Left lung (tissue), 10 donors: ENCODE data around the gene CERCAM. TPM values are rescaled to one million over a fixed set of nuclear protein-coding genes. Genes with fewer than 3 reads are reported as not detected.

Experiments
- ATAC-seq: fragments of 200-7000 bp; cut with Tn5 transposase; one replicate; pipeline ENCODE4 v1.9.1; 2020; ENCODE audit warnings: moderate library complexity
- DNase-seq, 4 donors: peaks; one replicate each; pipeline ENCODE4 v3.0.0-alpha.2; 2013 to 2020
- H3K27ac ChIP-seq, 2 donors: fragments of 200-600 bp; sonication (generic) in 1 of 2; one replicate each; pipeline versions ENCODE4 v1.5.0 to v1.8.0; 2020 to 2021
- H3K27me3 ChIP-seq, 2 donors: fragments of 200-600 bp; sonication (generic) in 1 of 2; one replicate each; pipeline versions ENCODE4 v1.5.0 to v1.8.0; 2020 to 2021
- H3K36me3 ChIP-seq, 2 donors: fragments of 200-600 bp; sonication (generic) in 1 of 2; one replicate each; pipeline versions ENCODE4 v1.5.0 to v1.8.0; 2020 to 2021
- H3K4me1 ChIP-seq, 2 donors: fragments of 200-600 bp; one replicate each; pipeline ENCODE4 v1.8.0; 2021
- H3K4me3 ChIP-seq, 2 donors: fragments of 200-600 bp; sonication (generic) in 1 of 2; one replicate each; pipeline versions ENCODE4 v1.5.0 to v1.8.0; 2020 to 2021; ENCODE audit warnings: mild to moderate bottlenecking in 1 of 2
- H3K9me3 ChIP-seq, 2 donors: fragments of 200-600 bp; sonication (generic) in 1 of 2; one replicate each; pipeline versions ENCODE4 v1.5.0 to v1.8.0; 2020 to 2021
- intact Hi-C, 2 donors: fragments of 100-400 bp; cut with DNase I; formaldehyde crosslinking; loops; one replicate each; pipeline versions ENCODE4 v1.11.2 to v1.14.2; 2022
- microRNA-seq, 2 donors: library from miRNA; unstranded; fragments of <30 nt; microRNA quantifications; one replicate each; pipeline ENCODE4, GENCODE V29; 2019
- polyA plus RNA-seq, 6 donors: library from polyadenylated mRNA; unstranded; fragments of 120-200 nt; gene quantifications; one replicate each; pipeline ENCODE4 v1.2.1, GENCODE V29; 2013; ENCODE audit not compliant: insufficient read length in 6 of 6
- total RNA-seq, 2 donors: library from RNA; stranded (reverse); fragmentation: NEBNext Ultra II Directional; extraction: Animal tissue kit (Norgen Biotek cat#: 25700); gene quantifications; one replicate each; pipeline ENCODE4 v1.2.1, GENCODE V29; 2021
- TF ChIP-seq, protein P1 (sequence below), 2 donors: fragments of 200-600 bp; sonication (generic) in 1 of 2; IDR thresholded peaks; one replicate each; pipeline versions ENCODE4 v1.5.0 to v1.8.0; 2021; ENCODE audit warnings: antibody characterized with exemption in 2 of 2
- donor health status: DM: no; HTN: yes; CAD: no.
- donor health status: DM: no; HTN: no; CAD: no.

Gene CERCAM
- total and polyA plus RNA-seq, 8 donors, result 35.8 to 79.0 (median 46.7) TPM

DNA sequence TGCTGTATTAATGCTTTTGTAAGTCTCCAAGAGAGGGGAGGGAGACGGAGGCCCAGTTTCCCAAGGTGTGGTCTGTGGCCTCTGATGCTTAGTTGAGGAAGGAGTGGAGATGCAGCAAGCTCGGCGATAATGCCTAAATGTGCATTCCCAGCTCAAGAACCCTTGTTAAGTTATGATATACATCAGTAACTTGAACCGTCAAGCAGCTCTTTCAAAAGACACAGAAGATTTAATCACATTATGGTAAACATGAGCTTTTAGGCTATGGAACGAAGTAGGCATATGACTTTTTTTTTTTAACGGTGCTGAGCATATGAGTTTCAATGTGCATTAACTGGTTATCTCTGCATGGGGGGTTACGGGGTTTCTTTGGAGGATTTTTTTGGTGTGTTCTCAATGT lies 61.5 kb downstream of the CERCAM start:
- no peaks in the 10 kb centered on the region for H3K4me1 ChIP-seq
- TF ChIP-seq, protein P1, sequence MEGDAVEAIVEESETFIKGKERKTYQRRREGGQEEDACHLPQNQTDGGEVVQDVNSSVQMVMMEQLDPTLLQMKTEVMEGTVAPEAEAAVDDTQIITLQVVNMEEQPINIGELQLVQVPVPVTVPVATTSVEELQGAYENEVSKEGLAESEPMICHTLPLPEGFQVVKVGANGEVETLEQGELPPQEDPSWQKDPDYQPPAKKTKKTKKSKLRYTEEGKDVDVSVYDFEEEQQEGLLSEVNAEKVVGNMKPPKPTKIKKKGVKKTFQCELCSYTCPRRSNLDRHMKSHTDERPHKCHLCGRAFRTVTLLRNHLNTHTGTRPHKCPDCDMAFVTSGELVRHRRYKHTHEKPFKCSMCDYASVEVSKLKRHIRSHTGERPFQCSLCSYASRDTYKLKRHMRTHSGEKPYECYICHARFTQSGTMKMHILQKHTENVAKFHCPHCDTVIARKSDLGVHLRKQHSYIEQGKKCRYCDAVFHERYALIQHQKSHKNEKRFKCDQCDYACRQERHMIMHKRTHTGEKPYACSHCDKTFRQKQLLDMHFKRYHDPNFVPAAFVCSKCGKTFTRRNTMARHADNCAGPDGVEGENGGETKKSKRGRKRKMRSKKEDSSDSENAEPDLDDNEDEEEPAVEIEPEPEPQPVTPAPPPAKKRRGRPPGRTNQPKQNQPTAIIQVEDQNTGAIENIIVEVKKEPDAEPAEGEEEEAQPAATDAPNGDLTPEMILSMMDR (IDR thresholded peaks at IDR 0.05), result no peak
- H3K4me3 ChIP-seq, result no peak overlapping the region
- peaks cover 0 to 100% of the 10 kb centered on the region in 2 donors for H3K36me3 ChIP-seq
- intact Hi-C loops, result no loop called here
- H3K27ac ChIP-seq, result no peak overlapping the region
- no peak for ATAC-seq
- no peaks in the 10 kb centered on the region for H3K9me3 ChIP-seq
- no peak for DNase-seq
- H3K27me3 ChIP-seq, result no peaks in the 10 kb centered on the region

- intact Hi-C loops, result no loop called here
- no peaks in the 10 kb centered on the region for H3K27me3 ChIP-seq
- peaks cover 0 to 100% of the 10 kb centered on the region in 2 donors for H3K36me3 ChIP-seq
- no peak overlapping the region for H3K4me3 ChIP-seq
- no peak for ATAC-seq
- no peak overlapping the region for H3K27ac ChIP-seq
- TF ChIP-seq, protein P1 (IDR thresholded peaks at IDR 0.05), result no peak
- no peak for DNase-seq
- no peaks in the 10 kb centered on the region for H3K9me3 ChIP-seq
- H3K4me1 ChIP-seq, result no peaks in the 10 kb centered on the region
Observed at GRCh38 chr9:128484686-128485413, 64.2 kb downstream of the CERCAM start.

GRCh38 chr9:128485414-128485855 lies 64.8 kb downstream of the CERCAM start:
- H3K4me1 ChIP-seq, result no peaks in the 10 kb centered on the region
- H3K27ac ChIP-seq, result no peak overlapping the region
- ATAC-seq, result no peak
- DNase-seq, result no peak
- H3K27me3 ChIP-seq, result no peaks in the 10 kb centered on the region
- no peaks in the 10 kb centered on the region for H3K9me3 ChIP-seq
- TF ChIP-seq, protein P1 (IDR thresholded peaks at IDR 0.05), result no peak
- intact Hi-C loops, result no loop called here
- H3K4me3 ChIP-seq, result no peak overlapping the region
- H3K36me3 ChIP-seq, result peaks cover 0 to 100% of the 10 kb centered on the region in 2 donors

GRCh38 chr9:128486201-128486600 lies 65.5 kb downstream of the CERCAM start:
- TF ChIP-seq, protein P1 (IDR thresholded peaks at IDR 0.05), result no peak
- intact Hi-C loops, result no loop called here
- H3K36me3 ChIP-seq, result peaks cover 0 to 99% of the 10 kb centered on the region in 2 donors

More at GRCh38 chr9:128486201-128486600, 65.5 kb downstream of the CERCAM start:
- Histone ChIP-seq H3K4me1 (no peaks in the 10 kb centered on the region), H3K27ac (no peak overlapping the region), H3K9me3 (no peaks in the 10 kb centered on the region), H3K27me3 (no peaks in the 10 kb centered on the region), H3K4me3 (no peak overlapping the region)
- ATAC-seq (no peak), DNase-seq (no peak)

Small RNA genes within 50 kb of the gene (microRNA-seq; reads per million reads assigned to microRNA genes)
- gene MIR219B, result 0 reads per million in 2 donors

Other genes starting within 250 kb of the CERCAM start
- 100 to 1,000 TPM; 102 to 115 TPM for gene CIZ1, start 229.3 kb upstream of the CERCAM start, total RNA-seq
- 100 to 1,000 TPM; 140 to 163 (median 148) TPM for gene CIZ1, start 229.3 kb upstream of the CERCAM start, polyA plus RNA-seq
- gene DNM1, start 217.5 kb upstream of the CERCAM start, total RNA-seq, result 10 to 100 TPM in 1 of 2 donors, 1 to 10 TPM in 1; 9.0 to 17.2 TPM
- 10 to 100 TPM; 60.6 to 90.0 (median 65.3) TPM for gene DNM1, start 217.5 kb upstream of the CERCAM start, polyA plus RNA-seq
- gene GOLGA2, start 144.8 kb upstream of the CERCAM start, total RNA-seq, result 100 to 1,000 TPM; 108 to 126 TPM
- 100 to 1,000 TPM in 5 of 6 donors, 10 to 100 TPM in 1; 97.2 to 163 (median 117) TPM for gene GOLGA2, start 144.8 kb upstream of the CERCAM start, polyA plus RNA-seq
- 10 to 100 TPM; 16.2 to 25.6 TPM for gene SWI5, start 144.6 kb upstream of the CERCAM start, total RNA-seq
- 10 to 100 TPM; 29.9 to 36.9 (median 32.5) TPM for gene SWI5, start 144.6 kb upstream of the CERCAM start, polyA plus RNA-seq
- 10 to 100 TPM; 23.0 to 23.7 TPM for gene TRUB2, start 98.4 kb upstream of the CERCAM start, total RNA-seq
- gene TRUB2, start 98.4 kb upstream of the CERCAM start, polyA plus RNA-seq, result 10 to 100 TPM; 31.8 to 34.6 (median 32.7) TPM
- gene COQ4, start 98.0 kb upstream of the CERCAM start, total RNA-seq, result 10 to 100 TPM; 35.5 to 36.2 TPM
- 10 to 100 TPM; 50.6 to 77.1 (median 65.7) TPM for gene COQ4, start 98.0 kb upstream of the CERCAM start, polyA plus RNA-seq
- 10 to 100 TPM; 32.7 to 33.7 TPM for gene SLC27A4, start 80.3 kb upstream of the CERCAM start, total RNA-seq
- 10 to 100 TPM in 4 of 6 donors, 1 to 10 TPM in 2; 7.6 to 15.9 (median 11.2) TPM for gene SLC27A4, start 80.3 kb upstream of the CERCAM start, polyA plus RNA-seq
- 10 to 100 TPM; 56.4 to 59.9 TPM for gene URM1, start 49.5 kb upstream of the CERCAM start, total RNA-seq
- gene URM1, start 49.5 kb upstream of the CERCAM start, polyA plus RNA-seq, result 10 to 100 TPM; 55.1 to 66.8 (median 62.3) TPM
- gene ODF2, start 35.1 kb downstream of the CERCAM start, total RNA-seq, result 10 to 100 TPM; 21.0 to 21.1 TPM
- 10 to 100 TPM; 56.7 to 70.3 (median 63.4) TPM for gene ODF2, start 35.1 kb downstream of the CERCAM start, polyA plus RNA-seq
- gene GLE1, start 83.9 kb downstream of the CERCAM start, total RNA-seq, result 10 to 100 TPM; 21.6 to 27.8 TPM
- 10 to 100 TPM; 27.8 to 31.8 (median 30.0) TPM for gene GLE1, start 83.9 kb downstream of the CERCAM start, polyA plus RNA-seq
- 100 to 1,000 TPM; 329 to 404 TPM for gene SPTAN1, start 131.7 kb downstream of the CERCAM start, total RNA-seq
- 100 to 1,000 TPM; 288 to 357 (median 320) TPM for gene SPTAN1, start 131.7 kb downstream of the CERCAM start, polyA plus RNA-seq
- gene DYNC2I2, start 236.0 kb downstream of the CERCAM start, total RNA-seq, result 10 to 100 TPM; 52.7 to 55.4 TPM
- 10 to 100 TPM; 45.2 to 51.9 (median 48.6) TPM for gene DYNC2I2, start 236.0 kb downstream of the CERCAM start, polyA plus RNA-seq